ENCODE results near the gene PTPRCAP. TPM values are rescaled to one million over a fixed set of nuclear protein-coding genes. Genes with fewer than 3 reads are reported as not detected.
A peak's percentile ranks its signal among the peaks of the same experiment; 100 is the strongest.

PTPRCAP gene
- total and polyA plus RNA-seq, 12 donors, result 0.42 to 10.1 (median 1.0) TPM; not detected in 2

DNA sequence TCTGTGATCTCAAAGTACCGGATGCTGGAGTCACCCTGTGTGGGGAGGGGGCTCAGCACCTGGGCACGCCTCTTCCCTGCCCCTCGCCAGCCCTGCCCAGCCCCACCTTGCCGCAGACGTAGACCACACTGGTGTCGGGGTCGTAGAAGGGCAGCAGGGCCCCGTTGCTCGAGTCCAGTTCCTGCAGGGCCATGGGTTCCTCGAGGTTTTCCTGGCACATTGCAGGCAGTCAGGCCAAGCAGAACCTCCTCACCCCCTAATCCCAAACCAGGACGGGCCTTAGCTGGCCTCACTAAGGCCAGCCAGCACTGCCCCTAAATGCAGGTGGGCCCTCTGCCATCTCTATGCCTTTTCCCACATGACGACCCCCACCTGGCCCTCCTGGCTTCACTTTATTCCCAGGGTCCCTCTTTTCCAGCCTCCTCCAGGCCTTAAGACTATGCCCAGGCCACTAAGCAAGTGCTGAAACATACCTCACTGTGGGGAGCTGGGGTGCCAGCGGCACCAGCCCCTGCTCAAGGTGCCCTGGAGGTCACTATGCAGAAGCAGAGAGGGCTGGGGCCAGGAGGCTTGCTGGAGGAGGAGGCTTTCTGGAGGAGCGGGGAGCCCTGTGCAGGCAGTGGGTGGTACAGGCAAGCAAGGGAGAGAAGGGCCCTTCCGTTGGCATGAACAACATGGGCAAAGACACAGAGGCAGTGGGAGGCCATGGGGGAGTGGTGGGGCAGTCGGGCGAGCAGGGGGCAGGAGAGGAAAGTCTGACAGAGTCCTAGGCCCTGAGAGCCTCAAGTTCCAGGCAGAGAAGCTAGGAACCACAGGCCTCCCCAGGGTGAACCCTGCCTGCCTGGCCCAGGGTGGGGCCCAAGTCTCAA, 3.0 kb upstream of the PTPRCAP start:
- H3K36me3 ChIP-seq, result peaks cover 0 to 62% (median 11%) of the 10 kb centered on the region in 9 donors
- no peak for DNase-seq
- H3K4me1 ChIP-seq, result peaks cover 14 to 68% (median 47%) of the 10 kb centered on the region in 9 donors
- WGBS, 2 donors, result 65 to 76% methylated on average over 17 of the region's 17 CpGs
- H3K27me3 ChIP-seq, result no peaks in the 10 kb centered on the region
- intact Hi-C loops (cut with DNase I), result loop anchor here in 1 of 10 donors (10.0 kb wide), 1 partner anchor 896 kb away; the partner anchor contains the start of genes ACTN3 and ZDHHC24
- TF ChIP-seq, protein P1, sequence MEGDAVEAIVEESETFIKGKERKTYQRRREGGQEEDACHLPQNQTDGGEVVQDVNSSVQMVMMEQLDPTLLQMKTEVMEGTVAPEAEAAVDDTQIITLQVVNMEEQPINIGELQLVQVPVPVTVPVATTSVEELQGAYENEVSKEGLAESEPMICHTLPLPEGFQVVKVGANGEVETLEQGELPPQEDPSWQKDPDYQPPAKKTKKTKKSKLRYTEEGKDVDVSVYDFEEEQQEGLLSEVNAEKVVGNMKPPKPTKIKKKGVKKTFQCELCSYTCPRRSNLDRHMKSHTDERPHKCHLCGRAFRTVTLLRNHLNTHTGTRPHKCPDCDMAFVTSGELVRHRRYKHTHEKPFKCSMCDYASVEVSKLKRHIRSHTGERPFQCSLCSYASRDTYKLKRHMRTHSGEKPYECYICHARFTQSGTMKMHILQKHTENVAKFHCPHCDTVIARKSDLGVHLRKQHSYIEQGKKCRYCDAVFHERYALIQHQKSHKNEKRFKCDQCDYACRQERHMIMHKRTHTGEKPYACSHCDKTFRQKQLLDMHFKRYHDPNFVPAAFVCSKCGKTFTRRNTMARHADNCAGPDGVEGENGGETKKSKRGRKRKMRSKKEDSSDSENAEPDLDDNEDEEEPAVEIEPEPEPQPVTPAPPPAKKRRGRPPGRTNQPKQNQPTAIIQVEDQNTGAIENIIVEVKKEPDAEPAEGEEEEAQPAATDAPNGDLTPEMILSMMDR (IDR thresholded peaks at IDR 0.05), result no peak
- no peaks in the 10 kb centered on the region for H3K9me3 ChIP-seq
- peak overlapping the region in 1 of 10 donors; percentile 7 for H3K4me3 ChIP-seq
- peak in 1 of 8 donors; percentile 11 for ATAC-seq
- H3K27ac ChIP-seq, result peak overlapping the region in 8 of 10 donors; percentile 15 to 93 (median 50)

DNA sequence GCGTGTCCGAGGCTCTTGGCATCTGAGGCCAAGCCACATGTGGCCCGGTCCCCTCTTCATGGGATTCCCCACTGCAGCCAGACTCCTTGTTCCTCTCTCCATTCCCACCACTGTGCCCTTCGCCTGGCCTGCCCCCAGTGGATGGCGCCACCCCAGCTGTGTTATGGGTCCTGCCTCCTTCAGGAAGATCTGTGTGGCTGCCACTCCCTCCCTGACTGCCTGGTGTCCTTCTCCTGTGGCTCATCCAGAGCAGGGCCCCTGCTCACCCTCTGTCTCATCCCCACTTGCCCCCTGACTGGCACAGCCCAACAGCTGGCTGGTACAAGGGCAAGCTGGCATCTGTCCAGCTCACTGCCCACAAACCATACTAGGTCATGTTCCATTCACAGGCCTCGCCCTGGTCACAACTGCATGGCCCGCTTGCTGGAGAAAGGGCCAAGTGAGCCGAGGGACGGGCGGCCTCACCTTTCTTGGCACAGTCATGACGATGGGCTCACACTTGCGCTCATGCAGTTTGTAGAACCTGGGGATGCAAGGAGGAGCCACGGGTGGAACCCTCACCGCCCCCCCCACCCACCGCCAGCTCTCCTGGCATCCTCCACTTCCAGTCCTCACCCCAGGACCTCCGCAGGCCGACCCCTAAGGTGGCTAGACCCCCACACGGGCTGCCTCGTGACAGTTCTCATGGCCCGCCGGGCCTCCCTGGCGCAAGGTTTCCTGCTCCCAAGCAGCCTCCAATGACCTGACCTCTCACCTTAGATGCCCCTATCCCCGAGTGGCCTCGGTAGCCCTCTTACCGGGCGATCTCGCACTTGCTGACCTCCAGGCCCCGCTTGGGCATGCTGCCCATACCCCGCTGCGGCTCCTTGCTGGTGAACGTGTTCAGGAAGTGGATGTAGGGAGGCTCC, 2.1 kb upstream of the PTPRCAP start:
- no peaks in the 10 kb centered on the region for H3K27me3 ChIP-seq
- H3K36me3 ChIP-seq, result peaks cover 0 to 71% (median 12%) of the 10 kb centered on the region in 9 donors
- peak overlapping the region in 1 of 10 donors; percentile 59 for H3K4me3 ChIP-seq
- H3K27ac ChIP-seq, result peak overlapping the region in 8 of 10 donors; percentile 28 to 93 (median 50)
- no peak for DNase-seq
- no peaks in the 10 kb centered on the region for H3K9me3 ChIP-seq
- intact Hi-C loops (cut with DNase I), result loop anchor here in 1 of 10 donors (10.0 kb wide), 1 partner anchor 895 kb away; the partner anchor contains the start of genes ACTN3 and ZDHHC24
- peak in 2 of 8 donors; percentile 1 to 3 for ATAC-seq
- H3K4me1 ChIP-seq, result peaks cover 14 to 68% (median 47%) of the 10 kb centered on the region in 9 donors
- TF ChIP-seq, protein P1 (IDR thresholded peaks at IDR 0.05), result peak in 4 of 9 donors; percentile 14 to 23 (median 21)
- WGBS, 2 donors, result 69 to 74% methylated on average over 30 to 31 of the region's 31 CpGs

DNA sequence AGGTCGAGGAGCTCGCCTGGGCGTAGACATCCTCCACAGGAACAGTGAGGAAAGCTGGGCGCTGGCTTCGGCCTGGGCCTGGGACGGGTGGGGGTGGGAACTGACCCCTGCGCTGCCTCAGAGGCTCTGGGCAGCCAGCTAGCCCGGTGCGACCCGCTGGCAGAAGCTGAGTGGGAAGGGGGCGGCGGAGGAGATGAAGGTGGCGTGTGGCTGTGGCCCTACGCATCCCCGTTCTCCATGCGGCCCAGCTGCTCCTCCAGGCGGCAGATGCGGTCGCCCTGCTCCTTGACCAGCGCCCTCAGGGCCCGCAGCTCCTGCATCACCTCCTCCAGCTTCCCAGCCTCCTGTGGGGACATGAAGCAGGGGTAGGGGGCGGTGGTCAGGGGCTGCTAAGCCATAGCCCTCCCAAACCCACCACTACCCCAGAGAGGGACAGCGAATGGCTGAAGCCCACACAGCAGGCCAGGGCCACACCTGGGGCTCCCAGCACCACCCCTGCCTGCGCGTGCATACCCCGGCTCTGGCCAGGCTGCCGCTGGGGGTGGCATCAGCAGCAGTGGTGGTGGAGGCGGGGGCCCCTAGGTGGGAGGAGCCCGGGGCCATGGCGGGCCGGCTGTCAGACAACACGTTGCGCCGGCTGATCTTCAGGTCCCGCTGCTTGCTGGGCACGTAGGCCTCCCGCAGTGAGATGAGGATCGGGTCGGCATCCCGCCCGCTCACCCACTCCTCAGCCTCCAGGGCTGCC, 848 bp upstream of the PTPRCAP start:
- ATAC-seq (no peak), DNase-seq (no peak)
- peaks cover 0 to 83% (median 25%) of the 10 kb centered on the region in 9 donors for H3K36me3 ChIP-seq
- 86 to 87% methylated on average over 38 to 41 of the region's 41 CpGs for WGBS, 2 donors
- intact Hi-C loops (cut with DNase I), result no loop called here
- H3K4me1 ChIP-seq, result peaks cover 14 to 61% (median 38%) of the 10 kb centered on the region in 9 donors
- TF ChIP-seq, protein P1 (IDR thresholded peaks at IDR 0.05), result no peak
- no peaks in the 10 kb centered on the region for H3K27me3 ChIP-seq
- no peaks in the 10 kb centered on the region for H3K9me3 ChIP-seq
- peak overlapping the region in 2 of 10 donors; percentile 28 to 93 for H3K27ac ChIP-seq
- peak overlapping the region in 1 of 10 donors; percentile 59 for H3K4me3 ChIP-seq

Measured in heart right ventricle (tissue), 16 donors.